Coronary artery (tissue), 2 donors: ENCODE results near the gene C2orf69.

Experiments used
- DNase-seq: peaks from one replicate; pipeline ENCODE4 v3.0.0-alpha.2; 2017; ENCODE audit warnings: low spot score
- H3K27ac ChIP-seq, 2 donors: fragments of 200-600 bp; sonication (generic); one replicate each; pipeline ENCODE4 v1.5.1; 2016 to 2019
- H3K4me3 ChIP-seq: fragments of 200-600 bp; sonication (generic); 2 replicates; pipeline ENCODE4 v1.5.1; 2016; ENCODE audit warnings: mild to moderate bottlenecking, moderate library complexity
- TF ChIP-seq, protein P1 (sequence below): fragments of 200-600 bp; sonication (generic); IDR thresholded peaks from one replicate; pipeline ENCODE4 v1.5.1; 2019; ENCODE audit warnings: antibody characterized with exemption

Gene C2orf69

DNA sequence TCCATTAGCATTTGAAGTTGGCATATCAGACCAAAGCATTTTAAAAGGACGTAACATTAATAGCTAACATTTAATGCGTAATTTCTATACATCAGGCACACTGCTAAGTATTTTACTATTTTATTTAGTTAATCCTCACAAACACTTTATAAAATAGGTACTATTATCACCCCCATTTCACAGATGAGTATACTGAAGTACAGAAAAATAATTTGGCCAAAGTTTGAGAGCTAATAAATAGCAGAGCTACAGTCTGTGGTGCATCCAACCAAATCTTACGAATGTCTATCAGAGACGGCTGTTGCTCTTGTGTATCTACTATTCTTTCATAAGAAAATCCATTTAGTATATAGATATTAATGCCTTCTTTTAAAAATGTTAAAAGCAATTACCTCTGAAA is 32.3 kb downstream of the C2orf69 start:
- TF ChIP-seq, protein P1, sequence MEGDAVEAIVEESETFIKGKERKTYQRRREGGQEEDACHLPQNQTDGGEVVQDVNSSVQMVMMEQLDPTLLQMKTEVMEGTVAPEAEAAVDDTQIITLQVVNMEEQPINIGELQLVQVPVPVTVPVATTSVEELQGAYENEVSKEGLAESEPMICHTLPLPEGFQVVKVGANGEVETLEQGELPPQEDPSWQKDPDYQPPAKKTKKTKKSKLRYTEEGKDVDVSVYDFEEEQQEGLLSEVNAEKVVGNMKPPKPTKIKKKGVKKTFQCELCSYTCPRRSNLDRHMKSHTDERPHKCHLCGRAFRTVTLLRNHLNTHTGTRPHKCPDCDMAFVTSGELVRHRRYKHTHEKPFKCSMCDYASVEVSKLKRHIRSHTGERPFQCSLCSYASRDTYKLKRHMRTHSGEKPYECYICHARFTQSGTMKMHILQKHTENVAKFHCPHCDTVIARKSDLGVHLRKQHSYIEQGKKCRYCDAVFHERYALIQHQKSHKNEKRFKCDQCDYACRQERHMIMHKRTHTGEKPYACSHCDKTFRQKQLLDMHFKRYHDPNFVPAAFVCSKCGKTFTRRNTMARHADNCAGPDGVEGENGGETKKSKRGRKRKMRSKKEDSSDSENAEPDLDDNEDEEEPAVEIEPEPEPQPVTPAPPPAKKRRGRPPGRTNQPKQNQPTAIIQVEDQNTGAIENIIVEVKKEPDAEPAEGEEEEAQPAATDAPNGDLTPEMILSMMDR, result no peak
- no peak overlapping the region for H3K27ac ChIP-seq
- no peak for DNase-seq
- no peak overlapping the region for H3K4me3 ChIP-seq

DNA sequence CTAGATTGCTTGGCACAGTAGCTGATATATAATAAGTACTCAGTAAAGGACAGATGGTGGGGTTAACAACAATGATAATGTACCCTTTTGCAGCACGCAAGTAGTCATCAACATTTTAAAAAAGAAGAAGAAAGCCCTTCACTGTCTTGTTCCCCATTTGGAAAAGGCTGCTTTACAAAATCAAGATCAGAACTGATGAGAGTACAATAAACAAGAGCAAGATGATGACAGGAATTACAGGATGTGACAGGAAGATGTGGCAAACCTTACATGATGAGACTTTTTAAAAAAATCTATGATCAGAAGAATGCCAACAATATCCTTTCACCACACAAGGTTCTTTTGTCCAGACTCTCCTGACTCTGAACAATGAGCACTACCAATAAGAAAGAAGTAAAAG is 35.1 kb downstream of the C2orf69 start:
- Histone ChIP-seq H3K27ac (no peak overlapping the region), H3K4me3 (no peak overlapping the region)
- DNase-seq, result no peak
- TF ChIP-seq, protein P1, result no peak

DNA sequence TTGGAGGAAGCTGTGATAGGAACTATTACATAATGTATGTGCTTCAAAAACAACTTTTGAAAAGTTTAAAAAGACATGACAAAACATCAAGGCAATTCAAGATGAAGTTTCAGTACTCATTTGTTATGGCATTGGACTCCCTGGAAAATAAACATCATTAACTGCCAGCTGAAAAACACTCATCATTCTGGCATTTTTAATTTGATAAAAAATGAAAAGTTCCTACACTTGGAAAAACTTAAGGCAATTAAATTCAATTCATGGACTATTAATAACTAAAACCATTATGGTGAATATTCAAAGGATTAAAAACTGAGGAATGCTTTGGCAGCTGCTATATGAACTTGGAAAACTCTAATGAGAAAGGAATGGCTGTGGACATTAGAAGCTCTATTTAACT is 35.7 kb downstream of the C2orf69 start:
- no peak overlapping the region for H3K27ac ChIP-seq
- no peak for DNase-seq
- TF ChIP-seq, protein P1, result no peak
- H3K4me3 ChIP-seq, result no peak overlapping the region

DNA sequence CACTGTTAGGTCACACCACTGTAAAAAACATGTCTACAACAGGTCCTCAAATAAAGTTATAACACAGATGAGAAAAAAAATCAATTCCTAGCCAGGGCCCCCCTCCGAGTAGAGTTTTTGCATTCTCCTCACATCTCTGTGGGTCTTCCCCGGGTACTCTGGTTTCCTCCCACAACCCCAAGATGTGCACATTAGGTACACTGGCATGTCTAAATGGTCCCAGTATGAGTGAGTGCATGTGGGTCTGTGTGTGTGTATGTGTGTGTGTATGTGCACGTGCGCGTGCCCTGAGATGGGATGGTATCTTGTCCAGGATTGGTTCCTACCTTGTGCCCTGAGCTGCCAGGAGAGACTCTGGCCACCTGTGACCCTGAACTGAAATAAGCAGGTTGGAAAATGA is 39.3 kb downstream of the C2orf69 start:
- TF ChIP-seq, protein P1, result no peak

DNA sequence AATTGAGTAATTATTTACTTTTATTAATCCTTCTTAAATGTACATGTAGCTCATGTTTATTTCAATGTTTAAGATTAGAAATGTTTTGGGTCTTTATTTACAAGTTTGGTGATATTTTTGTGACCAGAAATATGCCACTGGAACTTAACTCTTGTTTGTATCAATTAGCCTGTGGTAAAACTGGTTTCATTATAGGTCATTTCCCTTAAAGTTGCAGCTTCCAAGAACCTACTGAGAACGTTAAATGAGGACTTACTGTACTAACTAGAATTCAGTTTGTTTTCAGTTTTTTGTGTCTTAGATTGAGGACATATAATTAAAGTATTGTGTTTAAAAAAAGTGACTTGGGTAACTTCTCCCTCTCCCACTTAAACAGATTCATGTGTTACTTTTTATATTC is 39.9 kb downstream of the C2orf69 start:
- TF ChIP-seq, protein P1, result no peak
- Histone ChIP-seq H3K27ac (no peak overlapping the region), H3K4me3 (no peak overlapping the region)
- no peak for DNase-seq

More for the DNA sequence above, 39.3 kb downstream of the C2orf69 start:
- Histone ChIP-seq H3K27ac (no peak overlapping the region), H3K4me3 (no peak overlapping the region)
- no peak for DNase-seq

DNA sequence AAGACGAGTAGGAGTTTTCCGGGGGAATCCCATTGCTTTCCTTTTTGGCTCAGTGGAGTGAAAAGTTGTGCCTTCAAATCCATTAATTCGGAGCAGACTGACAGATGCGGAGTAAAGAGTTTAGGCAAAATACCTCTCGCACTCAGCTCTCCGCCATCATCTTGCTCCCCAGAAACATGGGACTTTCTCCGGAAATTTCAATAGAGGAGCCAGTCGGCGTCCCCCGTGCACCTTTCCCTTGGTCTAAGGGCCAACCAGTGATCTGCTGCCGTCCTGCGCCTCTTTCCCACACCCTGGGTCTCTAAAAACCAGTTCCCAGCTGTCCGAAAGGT is 43.9 kb downstream of the C2orf69 start:
- TF ChIP-seq, protein P1, result no peak
- peak overlapping the region; percentile 61 to 94 for H3K27ac ChIP-seq

DNA sequence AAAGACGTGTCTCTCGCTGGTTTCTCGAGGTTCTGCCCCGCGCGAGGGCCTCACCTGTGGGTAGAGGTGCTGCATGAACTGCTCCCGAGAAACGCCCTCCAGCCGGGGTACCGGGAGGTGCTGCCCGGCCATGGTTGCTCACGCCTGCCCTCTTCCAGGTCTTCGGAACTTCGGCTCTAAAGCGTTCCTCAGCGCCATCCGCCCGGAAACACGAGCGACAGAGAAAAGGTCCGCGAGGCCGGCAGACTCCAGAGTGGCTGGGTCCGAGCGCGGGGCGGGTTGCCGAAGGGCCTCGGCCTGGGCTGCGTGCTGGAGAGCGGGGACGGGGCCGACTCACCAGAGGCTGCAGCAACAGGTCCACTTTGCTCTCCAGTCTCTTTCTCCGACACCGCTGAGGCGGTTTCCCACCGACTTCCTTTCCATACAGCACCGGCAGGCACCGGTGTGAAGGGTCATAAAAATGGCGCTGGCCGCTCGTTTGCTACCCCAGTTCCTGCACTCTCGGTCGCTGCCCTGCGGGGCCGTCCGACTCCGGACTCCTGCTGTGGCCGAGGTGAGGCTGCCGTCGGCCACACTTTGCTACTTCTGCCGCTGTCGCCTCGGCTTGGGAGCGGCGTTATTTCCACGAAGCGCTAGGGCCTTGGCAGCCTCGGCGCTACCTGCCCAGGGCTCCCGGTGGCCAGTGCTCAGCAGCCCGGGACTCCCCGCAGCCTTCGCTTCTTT is 44.4 kb downstream of the C2orf69 start, which contains the start of the genes MAIP1 and TYW5:
Gene MAIP1 (plus strand): TSS at position 244 of the 723 bp plus-strand sequence. CDS start 217 bp downstream, at position 461.
Gene TYW5 (minus strand): TSS at position 153 of the 723 bp plus-strand sequence. CDS start 21 bp downstream, at position 132.
- DNase-seq, result peak; percentile 84
- Histone ChIP-seq H3K4me3 (peak within 1 kb of the TSS; percentile 97), H3K27ac (peak within 1 kb of the TSS; percentile 61 to 94)
- TF ChIP-seq, protein P1, result no peak

More for the DNA sequence above, 43.9 kb downstream of the C2orf69 start:
- peak overlapping the region; percentile 97 for H3K4me3 ChIP-seq
- DNase-seq, result no peak
